Spleen (tissue), 7 donors: ENCODE results near the gene ATP5ME.
A peak's percentile ranks its signal among the peaks of the same experiment; 100 is the strongest.

Experiments
- CTCF ChIP-seq, 11 experiments: fragments of 200-600 bp in 7 of 11; fragments of 450-650 bp in 4 of 11; sonication (generic) in 4 of 11; IDR thresholded peaks in 8 of 11; conservative IDR thresholded peaks in 3 of 11; 1 replicate in 7 of 11; 2 replicates in 4 of 11; pipeline versions ENCODE4 v1.4.0 to v1.8.0; 2016 to 2021; ENCODE audit warnings: antibody characterized with exemption in 11 of 11, inconsistent platforms in 4 of 11, mild to moderate bottlenecking in 1 of 11
- POLR2AphosphoS5 ChIP-seq, 3 donors: sonication (generic); formaldehyde crosslinking; IDR thresholded peaks; one replicate each; pipeline ENCODE4 v1.5.1; 2017; ENCODE audit warnings: antibody characterized with exemption in 3 of 3
- donor health status: DM: no; HTN: no; CAD: no; lungs with moderate emphysema.
- donor health status: DM: no; HTN: no; CAD: no.
- donor health status: DM: no; HTN: no; CAD: no.

GRCh38 chr4:675036-675882 lies 1.2 kb upstream of the ATP5ME start:
- TF ChIP-seq CTCF (IDR thresholded peaks at IDR 0.05 in 8 of 11, conservative IDR thresholded peaks at IDR 0.05 in 3 of 11) (peak in 1 of 11 experiments; percentile 10), POLR2AphosphoS5 (IDR thresholded peaks at IDR 0.05) (no peak)
